SU-DHL-6 (cell line): Measurements from ENCODE around the gene QKI.

Experiments
- H2AFZ ChIP-seq: fragments of 200-600 bp; sonication (generic); 2 replicates; pipeline ENCODE4 v1.6.1; 2014; ENCODE audit warnings: low read depth, mild to moderate bottlenecking, moderate library complexity, mixed read lengths, antibody characterized with exemption, low read length; ENCODE audit not compliant: severe bottlenecking
- H3F3A ChIP-seq: fragments of 200-600 bp; shearing (Covaris generic); 2 replicates; pipeline ENCODE4 v1.6.0; 2016; ENCODE audit warnings: antibody characterized with exemption, mild to moderate bottlenecking; ENCODE audit not compliant: insufficient read depth
- H3K27ac ChIP-seq: fragments of 200-600 bp; sonication (generic); 2 replicates; pipeline ENCODE4 v1.5.1; 2016; ENCODE audit warnings: low read depth, mild to moderate bottlenecking, low read length, moderate library complexity, mixed read lengths
- H3K27me3 ChIP-seq: fragments of 200-600 bp; sonication (generic), shearing (Covaris generic); 2 replicates; pipeline ENCODE4 v1.6.0; 2014; ENCODE audit warnings: mild to moderate bottlenecking, low read length
- H3K36me3 ChIP-seq: fragments of 200-600 bp; sonication (generic); 2 replicates; pipeline ENCODE4 v1.6.1; 2014; ENCODE audit warnings: mild to moderate bottlenecking, low read length, mixed read lengths
- H3K4me2 ChIP-seq: fragments of 300-600, 200-600 bp; shearing (Covaris generic), sonication (generic); 2 replicates; pipeline ENCODE4 v1.6.0; 2014; ENCODE audit warnings: low read length, low read depth, mild to moderate bottlenecking; ENCODE audit not compliant: poor library complexity, severe bottlenecking
- H3K4me3 ChIP-seq: fragments of 200-600 bp; sonication (generic); 2 replicates; pipeline ENCODE4 v1.5.1; 2014; ENCODE audit warnings: antibody characterized with exemption, low read length, mild to moderate bottlenecking, mixed read lengths; ENCODE audit not compliant: insufficient read depth, poor library complexity, severe bottlenecking
- H3K79me2 ChIP-seq: fragments of 200-600 bp; sonication (generic); 2 replicates; pipeline ENCODE4 v1.6.1; 2014; ENCODE audit warnings: mild to moderate bottlenecking, low read length, moderate library complexity; ENCODE audit not compliant: insufficient read depth
- H3K9ac ChIP-seq: fragments of 200-600 bp; sonication (generic); 2 replicates; pipeline ENCODE4 v1.7.0; 2014; ENCODE audit warnings: mild to moderate bottlenecking, low read length
- H3K9me2 ChIP-seq: fragments of 200-600 bp; sonication (generic); replicated peaks from 2 replicates; pipeline ENCODE4 v1.6.1; 2014; ENCODE audit warnings: low read length; ENCODE audit not compliant: insufficient read depth
- H3K9me3 ChIP-seq: fragments of 200-600 bp; sonication (generic); 2 replicates; pipeline ENCODE4 v1.6.1; 2014; ENCODE audit warnings: low read length, mixed read lengths; ENCODE audit not compliant: insufficient read depth
- H4K20me1 ChIP-seq: fragments of 200-600 bp; sonication (generic); 2 replicates; pipeline ENCODE4 v1.6.1; 2014; ENCODE audit warnings: low read depth, mild to moderate bottlenecking, antibody characterized with exemption, low read length, moderate library complexity, mixed read lengths
- EZH2phosphoT487 ChIP-seq: fragments of 200-600 bp; sonication (generic), shearing (Covaris generic); conservative IDR thresholded peaks from 2 replicates; pipeline ENCODE4 v1.6.1; 2018; ENCODE audit warnings: mild to moderate bottlenecking, antibody characterized with exemption, low read length, moderate library complexity, mixed read lengths
- TF ChIP-seq, protein P1 (sequence below): fragments of 200-600 bp; sonication (generic); IDR thresholded peaks from one replicate; pipeline ENCODE4 v1.5.1; 2017; ENCODE audit warnings: antibody characterized with exemption, mild to moderate bottlenecking, low read length, moderate library complexity; ENCODE audit not compliant: insufficient read depth, poor library complexity, severe bottlenecking

Gene QKI

GRCh38 chr6:163616452-163616851, 201.9 kb downstream of the QKI start:
- H3K4me2 ChIP-seq, result no peak overlapping the region
- no peaks in the 10 kb centered on the region for H3K9me3 ChIP-seq
- no peaks in the 10 kb centered on the region for H3K9me2 ChIP-seq
- H2AFZ ChIP-seq, result no peak overlapping the region
- no peak overlapping the region for H3K9ac ChIP-seq
- H3F3A ChIP-seq, result no peaks in the 10 kb centered on the region
- no peaks in the 10 kb centered on the region for H3K79me2 ChIP-seq
- H3K27me3 ChIP-seq, result no peaks in the 10 kb centered on the region
- no peak overlapping the region for H3K4me3 ChIP-seq
- H3K27ac ChIP-seq, result no peak overlapping the region
- no peaks in the 10 kb centered on the region for H4K20me1 ChIP-seq
- H3K36me3 ChIP-seq, result no peaks in the 10 kb centered on the region
- no peak for TF ChIP-seq EZH2phosphoT487
- TF ChIP-seq, protein P1, sequence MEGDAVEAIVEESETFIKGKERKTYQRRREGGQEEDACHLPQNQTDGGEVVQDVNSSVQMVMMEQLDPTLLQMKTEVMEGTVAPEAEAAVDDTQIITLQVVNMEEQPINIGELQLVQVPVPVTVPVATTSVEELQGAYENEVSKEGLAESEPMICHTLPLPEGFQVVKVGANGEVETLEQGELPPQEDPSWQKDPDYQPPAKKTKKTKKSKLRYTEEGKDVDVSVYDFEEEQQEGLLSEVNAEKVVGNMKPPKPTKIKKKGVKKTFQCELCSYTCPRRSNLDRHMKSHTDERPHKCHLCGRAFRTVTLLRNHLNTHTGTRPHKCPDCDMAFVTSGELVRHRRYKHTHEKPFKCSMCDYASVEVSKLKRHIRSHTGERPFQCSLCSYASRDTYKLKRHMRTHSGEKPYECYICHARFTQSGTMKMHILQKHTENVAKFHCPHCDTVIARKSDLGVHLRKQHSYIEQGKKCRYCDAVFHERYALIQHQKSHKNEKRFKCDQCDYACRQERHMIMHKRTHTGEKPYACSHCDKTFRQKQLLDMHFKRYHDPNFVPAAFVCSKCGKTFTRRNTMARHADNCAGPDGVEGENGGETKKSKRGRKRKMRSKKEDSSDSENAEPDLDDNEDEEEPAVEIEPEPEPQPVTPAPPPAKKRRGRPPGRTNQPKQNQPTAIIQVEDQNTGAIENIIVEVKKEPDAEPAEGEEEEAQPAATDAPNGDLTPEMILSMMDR, result no peak

- Histone ChIP-seq H3K27me3 (no peaks in the 10 kb centered on the region), H3K9me2 (no peaks in the 10 kb centered on the region), H3K4me3 (no peak overlapping the region), H3K9me3 (no peaks in the 10 kb centered on the region), H3K27ac (no peak overlapping the region), H3K36me3 (no peaks in the 10 kb centered on the region), H4K20me1 (no peaks in the 10 kb centered on the region), H3K9ac (no peak overlapping the region), H3K79me2 (no peaks in the 10 kb centered on the region), H3K4me2 (no peak overlapping the region), H2AFZ (no peak overlapping the region), H3F3A (no peaks in the 10 kb centered on the region)
- no peak for TF ChIP-seq EZH2phosphoT487
- TF ChIP-seq, protein P1, result no peak
These were observed 203.0 kb downstream of the QKI start for GRCh38 chr6:163617549-163617948.

- Histone ChIP-seq H3K9me3 (no peaks in the 10 kb centered on the region), H4K20me1 (no peaks in the 10 kb centered on the region), H3K27ac (no peak overlapping the region), H3K9ac (no peak overlapping the region), H3K4me3 (no peak overlapping the region), H3K36me3 (no peaks in the 10 kb centered on the region), H3F3A (no peaks in the 10 kb centered on the region), H3K79me2 (no peaks in the 10 kb centered on the region), H2AFZ (no peak overlapping the region), H3K4me2 (no peak overlapping the region), H3K9me2 (no peaks in the 10 kb centered on the region), H3K27me3 (no peaks in the 10 kb centered on the region)
- TF ChIP-seq EZH2phosphoT487, result no peak
- TF ChIP-seq, protein P1, result no peak
These were observed 205.6 kb downstream of the QKI start for GRCh38 chr6:163620101-163620500.
